Kidney capillary endothelial cell (primary cell): ENCODE data around the gene ITSN2.

ENCODE experiments used
- DNase-seq: peaks from one replicate; pipeline ENCODE4 v3.0.0-alpha.2; 2018; ENCODE audit warnings: low spot score

Gene ITSN2

DNA sequence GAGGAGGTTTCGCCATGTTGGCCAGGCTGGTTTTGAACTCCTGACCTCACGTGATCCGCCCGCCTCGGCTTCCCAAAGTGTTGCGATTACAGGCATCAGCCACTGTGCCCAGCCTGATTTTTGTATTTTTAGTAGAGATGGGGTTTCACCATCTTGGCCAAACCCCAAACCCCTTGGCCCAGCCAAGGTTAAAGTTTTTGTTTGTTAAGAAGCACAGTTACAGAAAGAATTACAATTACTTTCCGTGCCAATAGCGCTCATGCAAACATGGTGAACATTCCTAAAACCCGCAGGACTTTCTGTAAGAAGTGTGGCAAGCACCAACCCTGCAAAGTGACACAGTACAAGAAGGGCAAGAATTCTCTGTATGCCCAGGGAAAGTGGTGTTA, 26.1 kb downstream of the ITSN2 start:
- DNase-seq = no peak

DNA sequence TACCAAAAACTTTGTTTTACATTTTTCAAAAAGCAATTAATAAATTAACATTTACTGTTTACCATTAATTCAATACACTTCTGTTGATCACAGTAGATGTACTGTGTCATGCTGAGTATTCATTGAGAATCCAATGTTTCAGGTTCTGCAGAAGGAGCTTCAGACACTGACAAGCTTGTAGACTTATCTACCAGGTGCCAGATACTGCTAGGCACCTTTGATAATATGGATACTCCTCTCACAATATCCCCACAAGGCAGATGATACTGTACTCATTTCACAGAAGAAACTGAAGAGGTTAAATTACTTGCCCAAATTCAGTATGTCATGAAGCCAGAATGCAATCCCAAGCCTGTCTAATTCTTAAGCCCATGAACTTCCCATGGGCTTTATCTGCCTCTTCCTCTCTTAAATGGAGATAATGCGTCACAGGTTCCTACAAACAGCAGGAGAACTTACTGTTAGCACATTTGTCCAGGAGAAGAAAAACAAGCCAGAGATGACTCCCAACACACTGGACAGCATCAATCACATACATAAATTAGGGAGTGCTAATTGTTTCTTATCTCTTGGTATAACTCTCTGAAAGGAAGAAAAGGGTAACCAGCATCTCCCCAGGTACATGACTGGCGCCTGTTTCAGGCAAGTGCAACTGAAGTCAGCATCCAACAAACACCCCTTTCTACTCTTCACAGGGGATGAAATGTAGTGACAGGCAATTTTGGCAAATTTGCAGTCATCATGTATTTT, 27.4 kb downstream of the ITSN2 start:
- peak; percentile 32 for DNase-seq

DNA sequence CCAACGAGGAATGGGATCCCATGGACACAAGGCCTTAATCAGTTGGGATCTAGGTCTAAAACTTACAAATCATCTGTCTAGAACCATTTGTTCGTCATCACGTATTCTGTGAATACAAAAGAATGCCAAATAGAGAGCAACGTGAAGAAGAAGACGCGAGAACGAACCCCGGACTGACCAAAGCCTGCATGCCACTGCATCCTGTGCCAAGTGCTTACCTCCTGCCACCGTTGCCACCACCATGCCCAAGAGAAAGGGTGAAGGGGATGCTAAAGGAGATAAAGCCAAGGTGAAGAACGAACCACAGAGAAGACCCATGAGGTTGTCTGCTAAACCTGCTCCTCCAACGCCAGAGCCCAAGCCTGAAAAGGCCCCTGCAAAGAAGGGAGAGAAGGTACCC, 30.2 kb downstream of the ITSN2 start:
- no peak for DNase-seq

DNA sequence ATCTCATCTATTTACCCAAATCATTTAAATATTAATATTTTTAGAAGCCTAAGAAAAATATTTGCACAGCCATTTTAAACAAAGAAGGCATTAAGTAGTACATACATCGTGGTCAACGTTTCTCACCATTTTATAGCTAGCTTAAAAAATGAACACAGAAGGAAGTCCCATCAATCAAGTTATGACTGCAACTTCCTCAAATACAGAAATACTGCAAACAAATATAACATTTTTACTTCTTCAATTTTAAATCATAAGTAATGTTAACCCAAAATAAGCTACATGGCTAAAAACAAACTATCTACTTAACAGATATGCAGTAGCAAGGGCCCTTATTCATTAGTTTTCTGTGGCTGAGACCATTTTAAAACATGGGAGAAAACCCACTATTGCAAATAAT, 30.6 kb downstream of the ITSN2 start:
- DNase-seq = no peak

DNA sequence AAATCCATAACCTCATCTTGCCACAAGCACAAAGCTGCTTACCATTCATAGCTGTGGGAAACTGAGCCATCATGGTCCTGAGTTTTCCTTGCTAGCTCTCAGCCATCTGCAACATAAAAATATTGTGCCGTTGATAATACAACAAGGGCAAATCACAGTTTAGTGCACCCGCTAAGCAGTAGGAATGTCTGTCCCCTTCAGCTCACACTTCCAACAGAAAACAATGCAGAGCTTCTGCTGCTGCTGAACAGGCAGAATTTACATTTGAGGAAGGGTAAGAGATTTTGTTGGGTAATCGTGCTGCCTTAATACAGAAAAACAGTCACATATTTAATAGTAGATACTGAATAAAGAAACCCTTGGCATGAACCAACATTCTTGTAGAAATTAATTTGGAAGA, 32.3 kb downstream of the ITSN2 start:
- no peak for DNase-seq

DNA sequence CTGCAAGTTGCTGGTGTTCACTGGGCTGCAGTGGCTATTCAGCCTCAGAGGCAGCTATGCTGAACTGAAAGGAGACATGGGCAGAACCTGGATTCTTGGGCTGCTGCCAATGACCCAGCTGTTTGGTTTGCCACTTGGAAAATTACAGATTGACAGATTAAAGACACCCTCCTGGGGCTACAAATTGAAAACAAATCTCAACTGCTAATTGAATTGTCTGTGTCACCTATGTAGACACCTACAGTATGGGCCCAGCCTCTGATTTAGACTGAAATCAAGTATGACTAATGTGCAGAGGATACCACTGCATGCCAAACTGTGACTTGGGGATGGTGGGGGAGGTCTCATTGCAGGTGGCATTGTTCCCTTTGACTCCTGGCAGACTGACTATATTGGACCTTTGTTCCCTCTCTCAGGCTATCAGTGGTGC, 42.8 kb downstream of the ITSN2 start:
- DNase-seq = no peak

DNA sequence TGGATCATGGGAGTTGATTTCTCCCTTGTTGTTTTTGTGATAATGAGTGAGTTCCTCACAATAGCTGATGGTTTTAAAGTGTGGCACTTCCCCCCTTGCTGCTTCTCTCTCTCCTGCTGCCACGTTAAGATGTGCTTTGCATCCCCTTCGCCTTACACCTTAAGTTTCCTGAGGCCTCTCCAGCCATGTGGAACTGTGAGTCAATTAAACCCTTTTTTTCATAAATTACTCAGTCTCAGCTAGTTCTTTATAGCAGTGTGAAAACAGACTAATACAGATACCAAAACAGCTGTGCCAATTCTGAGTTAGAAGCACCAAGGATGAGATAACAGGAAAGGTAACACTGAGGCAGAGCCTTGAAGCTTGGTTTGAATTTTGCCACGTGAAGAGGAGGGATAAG, 44.7 kb downstream of the ITSN2 start:
- no peak for DNase-seq

DNA sequence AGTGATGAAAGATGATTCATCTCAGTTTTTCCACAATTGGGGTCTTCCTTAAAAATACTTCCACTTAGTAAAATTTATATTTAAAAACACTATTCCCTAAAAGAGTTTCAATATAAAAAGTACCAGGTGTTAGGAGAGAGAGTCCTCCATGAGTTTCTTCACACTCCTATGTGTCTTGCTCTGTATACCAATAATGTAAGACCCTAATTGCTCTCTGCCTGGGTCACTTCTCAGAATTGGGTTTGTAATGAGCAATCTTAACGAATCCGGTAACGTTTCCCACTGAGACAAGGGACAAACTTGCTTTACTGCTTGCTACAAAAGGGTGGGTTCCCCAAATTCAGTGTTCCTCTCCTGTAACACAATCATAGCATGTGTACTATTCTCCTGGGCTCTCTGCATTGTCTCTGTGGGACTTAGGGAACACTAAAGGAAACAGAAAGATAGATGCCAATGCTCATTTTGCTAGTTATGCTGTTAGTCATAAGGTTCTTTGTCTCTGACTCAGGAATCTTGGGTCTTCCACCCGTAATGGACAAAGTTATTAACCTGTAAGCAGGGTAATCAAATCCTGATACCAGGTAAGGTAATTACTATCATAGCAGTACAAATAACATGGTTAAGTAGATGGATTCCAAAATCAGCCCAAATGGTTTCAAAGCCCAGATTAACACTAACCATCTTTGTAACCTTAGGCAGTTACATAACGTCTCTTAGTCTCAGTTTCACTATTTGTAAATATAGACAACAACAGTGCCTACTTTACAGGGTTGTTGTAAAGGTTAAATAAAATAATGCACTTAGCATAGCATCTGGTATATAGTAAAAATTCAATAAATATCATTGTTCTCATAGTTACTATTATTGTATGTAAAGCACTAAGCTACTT, 46.3 kb downstream of the ITSN2 start:
- DNase-seq = no peak

DNA sequence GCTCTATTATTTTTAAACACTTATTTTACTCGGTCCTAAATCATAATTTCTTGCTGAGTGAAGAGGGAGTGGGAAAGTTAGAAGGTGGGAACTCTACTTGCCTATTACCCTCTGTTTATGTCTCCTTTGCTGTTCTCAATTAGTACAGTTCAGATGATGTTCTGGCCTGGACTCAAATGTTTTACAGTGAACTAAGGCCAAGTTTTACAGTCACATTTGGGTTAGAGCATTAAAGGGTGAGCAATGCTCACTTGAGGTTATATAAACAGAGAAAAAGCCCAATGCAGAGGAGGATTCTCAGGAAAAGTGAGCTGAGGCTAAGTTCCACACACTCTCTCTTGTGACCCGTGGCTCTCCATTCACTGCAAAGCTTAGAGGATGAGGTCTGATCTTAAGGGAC, 52.4 kb downstream of the ITSN2 start:
- no peak for DNase-seq

DNA sequence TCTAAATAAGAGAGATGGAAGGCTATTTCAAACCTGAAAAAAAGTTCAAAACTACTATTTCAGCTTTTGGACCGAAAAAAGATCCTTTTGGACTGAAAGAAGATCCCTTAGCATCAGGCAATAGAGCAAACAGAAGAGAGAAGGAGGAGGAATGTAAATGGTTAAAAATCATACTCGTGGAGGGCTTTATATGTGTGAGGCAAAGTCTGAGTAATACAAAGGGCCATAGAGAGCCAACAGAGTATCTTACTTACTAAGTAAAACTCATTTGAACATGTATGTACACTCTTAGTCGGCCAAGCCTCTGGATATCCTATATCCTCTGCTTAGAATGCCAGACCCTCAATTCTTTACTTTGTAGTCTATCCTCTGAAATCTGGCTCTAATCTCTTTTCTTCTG, 55.7 kb downstream of the ITSN2 start:
- no peak for DNase-seq

DNA sequence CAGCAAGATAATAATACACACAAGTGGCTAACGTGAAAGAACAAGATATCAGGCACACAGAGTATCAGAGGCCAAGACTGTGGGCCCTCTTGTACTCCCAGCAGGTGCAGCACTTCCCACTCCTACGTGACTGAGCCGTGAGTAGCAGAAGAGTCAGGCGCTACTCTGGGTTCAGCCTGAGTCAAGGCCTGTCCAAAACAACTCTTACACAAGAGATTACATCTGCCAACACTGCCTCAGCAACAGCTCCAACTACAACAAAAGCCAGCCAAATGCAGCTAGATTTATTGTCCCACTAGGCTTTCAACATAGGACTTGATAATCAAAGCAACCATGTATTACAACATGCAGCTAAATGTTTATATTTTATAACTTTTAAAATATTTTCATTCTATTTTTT, 56.2 kb downstream of the ITSN2 start:
- no peak for DNase-seq

DNA sequence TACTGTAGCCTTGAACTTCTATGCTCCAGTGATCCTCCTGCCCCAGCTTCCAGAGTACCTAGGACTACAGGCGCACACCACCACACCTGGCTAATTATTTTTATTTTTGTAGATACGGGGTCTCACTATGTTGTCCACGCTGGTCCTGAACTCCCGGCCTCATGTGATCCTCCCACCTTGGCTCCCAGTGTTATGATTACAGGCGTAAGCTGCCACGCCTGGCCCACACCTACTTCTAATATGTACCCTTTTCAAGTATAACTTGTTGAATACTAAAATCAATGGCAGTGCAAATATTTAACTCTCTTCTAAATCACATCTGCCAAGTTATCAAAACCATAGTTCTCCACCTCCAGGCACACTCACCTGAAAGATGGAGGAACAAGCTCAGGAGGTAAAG, 58.7 kb downstream of the ITSN2 start:
- DNase-seq = no peak

DNA sequence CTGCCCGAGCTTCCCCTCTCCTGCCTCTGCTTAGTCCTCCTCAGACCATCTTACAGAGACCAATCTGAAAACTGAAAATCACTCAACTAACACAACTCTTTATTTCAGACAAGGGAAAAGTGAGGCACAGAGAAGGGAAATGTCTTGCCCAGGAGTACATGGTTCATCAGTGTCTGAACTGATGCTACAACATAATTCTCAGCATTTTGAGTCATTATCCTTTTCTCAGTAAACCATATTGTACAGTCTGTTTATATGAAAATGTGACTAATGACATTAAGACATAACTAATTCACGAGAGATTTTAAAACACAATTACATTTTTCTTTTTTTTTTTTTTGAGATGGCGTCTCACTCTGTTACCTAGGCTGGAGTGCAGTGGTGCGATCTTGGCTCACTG, 62.7 kb downstream of the ITSN2 start:
- DNase-seq = no peak

DNA sequence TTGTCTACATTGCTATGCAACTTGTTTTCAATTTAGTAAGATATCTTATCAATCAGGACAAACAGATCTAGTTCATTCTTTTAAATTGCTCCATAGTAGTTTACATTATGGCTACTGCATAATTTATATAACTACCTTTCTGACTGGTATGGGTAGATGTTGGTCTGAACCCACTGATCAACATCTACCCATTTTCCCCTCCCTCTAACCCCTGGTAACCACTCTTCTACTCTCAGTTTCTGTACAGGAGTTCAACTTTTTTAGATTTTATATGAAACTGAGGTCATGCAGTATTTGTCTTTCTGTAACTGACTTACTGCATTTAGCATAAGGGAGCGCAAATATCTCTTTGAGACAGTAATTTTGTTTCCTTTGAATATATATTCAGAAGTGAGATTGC, 73.2 kb downstream of the ITSN2 start:
- no peak for DNase-seq

DNA sequence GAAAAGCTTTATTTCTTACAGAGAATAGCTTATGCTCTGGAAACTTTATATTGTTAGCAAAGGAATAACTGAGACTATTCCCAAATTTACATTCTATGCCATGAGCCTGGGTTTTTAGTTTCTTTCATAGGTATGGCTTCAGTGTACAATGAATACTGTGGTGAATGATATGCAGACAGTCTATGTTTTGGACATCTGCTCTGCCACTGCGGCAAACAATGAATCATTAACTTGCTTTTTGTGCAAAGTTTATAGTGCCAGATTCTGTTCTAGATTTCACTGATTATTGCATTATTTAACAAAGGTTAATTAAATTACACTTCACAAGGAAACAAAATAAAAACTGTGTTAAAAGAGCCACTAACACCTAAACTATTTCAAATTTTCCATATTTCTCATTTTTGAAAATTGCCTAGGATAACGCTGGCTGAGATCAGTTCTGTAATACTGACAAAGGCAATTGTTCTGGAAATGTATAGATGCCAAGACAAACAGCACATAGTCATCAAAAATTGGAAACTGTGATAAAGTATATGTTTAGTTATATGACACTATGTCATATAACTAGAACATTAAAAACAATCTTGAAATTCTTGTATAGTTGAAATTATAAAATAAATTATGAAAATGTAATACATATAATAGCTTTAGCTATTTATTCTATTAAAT, 74.7 kb downstream of the ITSN2 start:
- DNase-seq = no peak

DNA sequence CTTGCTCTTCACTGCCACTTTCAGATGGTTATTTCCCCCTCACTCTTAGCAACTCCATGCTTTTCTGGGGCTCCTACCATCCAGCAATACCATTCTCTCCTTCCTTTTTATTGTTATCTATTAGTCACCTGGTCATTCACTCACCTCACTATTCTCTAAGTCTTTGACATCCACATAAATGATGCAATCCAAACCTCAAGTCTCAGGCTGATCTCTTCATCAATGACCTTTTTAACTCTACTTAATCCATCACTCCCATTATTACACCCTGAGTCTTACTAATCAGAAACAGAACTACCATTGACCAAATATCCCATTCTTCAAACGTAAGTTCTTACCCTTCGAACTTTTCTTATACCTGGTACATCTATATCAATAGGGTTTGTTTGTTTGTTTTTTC, 79.7 kb downstream of the ITSN2 start:
- DNase-seq = no peak

DNA sequence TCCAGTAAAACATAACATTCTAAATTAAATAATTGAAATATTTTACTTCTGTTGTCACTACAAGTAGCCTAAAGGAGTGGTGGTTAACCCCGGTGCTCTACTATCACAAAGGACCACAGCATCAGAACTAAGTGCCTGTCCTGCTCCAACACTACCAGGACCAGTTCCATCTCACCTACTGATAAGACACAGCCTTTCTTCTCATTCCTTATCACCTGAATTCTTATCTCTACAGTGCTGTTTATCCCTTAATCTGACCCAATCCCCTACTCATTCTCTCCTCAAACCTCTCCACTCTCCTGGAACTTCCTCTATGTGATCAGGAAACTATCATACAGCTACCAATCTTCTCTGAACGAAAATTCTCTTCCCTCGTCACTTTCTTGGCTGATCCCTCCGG, 80.2 kb downstream of the ITSN2 start:
- no peak for DNase-seq

DNA sequence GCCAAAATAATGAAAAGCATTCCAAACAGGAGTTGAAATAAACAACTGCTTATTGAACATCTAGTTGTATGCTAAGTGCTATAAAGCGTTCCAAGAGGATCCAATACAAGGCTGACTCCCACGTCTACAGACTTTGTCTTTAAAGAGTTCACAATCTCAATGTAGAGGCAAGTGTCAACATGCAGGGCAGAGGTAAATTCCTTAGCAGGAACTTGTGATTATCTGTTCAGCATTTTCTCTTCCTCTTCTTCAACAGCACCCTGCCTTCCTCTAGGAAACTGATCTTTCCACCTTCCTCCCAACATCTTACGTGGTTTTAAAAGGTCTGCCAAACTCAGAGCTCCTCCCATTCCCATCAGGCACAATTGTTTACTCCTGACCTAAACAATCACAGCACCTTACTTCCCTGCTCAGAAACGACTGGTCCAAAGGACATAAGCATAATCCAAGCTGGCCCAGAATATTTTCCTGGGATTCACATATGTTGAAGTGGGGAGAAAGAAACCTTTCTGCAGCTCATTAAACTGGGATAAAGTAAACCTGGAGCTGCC, 83.9 kb downstream of the ITSN2 start:
- DNase-seq = no peak

DNA sequence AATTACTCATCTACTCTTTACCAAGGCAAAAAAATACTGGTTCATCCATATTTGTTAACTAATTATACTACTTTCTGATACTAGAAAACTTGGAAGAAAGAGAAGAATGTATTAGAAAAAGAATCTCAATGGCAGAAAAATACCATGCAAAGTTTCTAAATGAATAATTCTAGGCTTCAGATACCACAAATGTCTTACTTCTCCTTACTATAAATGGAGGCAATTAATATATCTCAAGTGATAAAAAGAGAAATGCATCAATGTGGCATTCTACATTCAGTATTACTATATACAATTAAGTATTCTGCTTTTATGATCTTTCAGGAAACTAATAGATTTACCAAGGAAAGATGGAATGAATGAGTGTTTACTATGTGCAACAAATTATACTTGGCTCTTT, 85.5 kb downstream of the ITSN2 start:
- no peak for DNase-seq

DNA sequence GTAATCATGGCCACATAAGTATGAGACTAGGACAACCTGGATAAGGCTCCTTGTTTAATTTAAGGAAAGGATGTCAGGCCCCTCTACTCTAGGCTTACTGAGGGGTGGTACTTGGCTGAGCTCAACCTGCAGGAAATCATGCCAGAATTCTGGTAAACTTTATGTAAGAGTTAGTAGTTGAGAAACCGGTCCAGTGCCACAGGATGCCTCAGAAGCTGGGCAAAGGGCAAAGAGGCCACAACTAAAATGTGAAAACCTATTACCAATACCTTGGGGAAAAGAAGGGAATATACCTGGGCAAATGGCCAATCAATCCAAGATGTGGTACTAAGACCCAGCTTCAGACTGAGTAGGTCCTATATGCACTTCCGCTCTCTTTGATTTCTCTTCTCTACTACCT, 86.7 kb downstream of the ITSN2 start:
- DNase-seq = no peak

DNA sequence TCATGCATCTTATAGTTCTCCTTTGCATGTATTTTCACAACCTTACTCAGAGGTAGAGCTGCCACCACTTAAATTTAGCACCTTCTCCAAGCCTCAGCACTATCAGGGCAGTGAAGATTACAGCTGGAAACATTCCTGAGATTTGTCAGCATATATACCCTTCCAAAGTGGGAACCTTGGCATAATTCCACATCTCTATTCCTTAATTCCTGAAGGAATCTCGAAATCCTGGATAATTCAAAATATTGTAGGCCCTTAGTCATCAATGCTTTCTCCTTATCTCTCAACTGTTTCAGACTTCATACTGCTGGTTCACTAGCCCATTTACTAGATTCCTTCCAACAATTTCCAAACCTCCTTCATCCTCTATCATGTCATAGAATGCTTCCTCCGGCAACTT, 87.4 kb downstream of the ITSN2 start:
- DNase-seq = no peak

DNA sequence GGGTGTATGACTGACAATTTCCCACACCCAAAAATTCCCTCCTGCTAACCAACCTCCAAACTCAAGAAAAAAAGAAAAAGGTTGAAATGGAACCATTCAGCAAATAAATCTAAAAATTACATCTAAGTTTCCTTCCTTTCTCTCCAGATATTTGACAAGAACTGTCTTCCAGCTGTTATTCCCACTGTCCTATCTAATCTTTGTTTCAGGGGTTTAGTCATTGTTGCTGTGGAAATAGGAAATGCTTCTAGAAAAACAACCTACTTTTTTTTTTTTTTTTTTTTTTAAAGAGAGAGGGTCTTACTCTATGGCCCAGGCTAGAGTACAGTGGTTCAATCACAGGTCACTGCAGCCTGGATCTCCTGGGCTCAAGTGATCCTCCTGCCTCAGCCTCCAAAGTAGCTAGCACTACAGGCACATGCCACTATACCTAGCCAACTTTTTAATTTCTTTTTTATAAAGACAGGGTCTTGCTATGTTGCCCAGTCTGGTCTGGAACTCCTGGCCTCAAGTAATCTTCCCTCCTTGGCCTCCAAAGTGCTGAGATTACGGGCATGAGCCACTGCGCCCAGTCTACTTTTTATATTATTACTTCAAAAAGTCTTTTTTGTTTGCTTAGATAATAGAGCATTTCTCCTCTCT, 88.1 kb downstream of the ITSN2 start:
- DNase-seq = peak; percentile 26
